Stimulated activated CD8-positive, alpha-beta memory T cell treated with anti-CD3 and anti-CD28 coated beads, Interleukin-15, amount 100 ng/mL, for 48 hours (primary cell): ENCODE data around the gene GPR146.

Experiments used
- DNase-seq, 2 donors: peaks; one replicate each; pipeline ENCODE4 v3.0.0-alpha.2; 2020; ENCODE audit warnings: low read depth in 2 of 2

GPR146 gene

DNA sequence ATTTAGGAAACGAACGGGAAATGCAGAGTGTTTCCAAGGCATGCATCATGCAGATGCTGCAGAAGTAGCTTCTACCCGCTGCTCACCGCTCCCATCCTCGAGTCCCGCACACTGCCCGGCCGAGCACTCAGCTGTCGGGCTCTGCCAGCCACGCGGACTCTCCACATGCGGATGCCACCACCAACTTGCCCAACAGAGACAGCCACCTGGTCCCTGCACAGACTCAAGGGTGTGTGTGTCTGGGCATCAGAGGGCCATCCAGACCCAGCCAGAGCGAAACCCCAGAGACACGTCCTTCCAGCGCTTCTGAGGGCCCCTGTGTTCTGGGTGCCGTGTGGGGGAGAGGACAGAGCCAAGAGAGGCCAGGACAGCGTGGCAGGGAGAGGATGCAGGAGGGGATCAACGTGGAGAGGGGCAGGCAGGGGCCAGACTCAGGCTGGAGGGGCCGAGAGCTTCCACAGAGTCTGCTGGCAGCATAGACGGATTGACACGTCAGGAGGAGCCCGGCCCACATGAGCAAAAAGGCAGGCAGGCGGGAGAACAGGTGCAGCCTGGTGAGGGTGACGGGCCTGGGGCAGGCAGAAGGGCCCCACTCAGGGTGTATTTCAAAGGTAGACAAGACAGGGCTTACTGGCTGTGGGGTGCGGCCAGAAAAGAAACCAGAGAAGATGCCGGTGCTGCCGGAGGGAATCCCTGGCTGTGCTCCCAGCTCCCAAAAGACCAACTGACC is 61.9 kb downstream of the GPR146 start:
- DNase-seq: no peak

DNA sequence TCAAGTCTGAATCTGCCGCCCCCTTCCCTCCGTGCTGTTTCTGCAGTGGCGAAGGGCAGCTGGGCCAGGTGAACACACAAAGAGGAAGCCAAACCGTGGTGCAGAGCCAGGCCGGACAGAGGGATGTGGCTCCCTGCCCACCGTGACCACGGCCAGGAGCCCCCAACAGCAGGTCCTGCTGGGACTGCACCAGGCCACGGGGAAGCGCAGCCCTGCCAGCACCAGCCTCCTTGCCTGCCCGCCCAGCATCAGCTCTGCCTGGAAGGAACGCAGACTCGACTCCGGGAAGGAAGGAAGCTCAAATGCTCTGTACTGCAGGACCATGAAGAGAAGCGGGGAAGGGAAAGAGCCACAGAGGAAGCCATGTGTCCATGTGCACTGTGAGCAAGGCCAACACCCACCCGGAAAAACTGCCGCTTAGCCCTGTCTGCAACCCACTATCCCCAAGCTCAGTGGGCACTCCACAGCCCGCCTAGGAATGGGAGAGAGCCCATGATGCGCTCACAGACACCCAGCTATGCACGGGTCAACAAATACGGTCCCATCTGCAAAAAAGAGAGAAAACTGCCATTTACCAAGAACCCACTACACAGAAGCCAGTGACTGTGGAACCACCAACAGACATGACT is 62.6 kb downstream of the GPR146 start:
- no peak for DNase-seq

DNA sequence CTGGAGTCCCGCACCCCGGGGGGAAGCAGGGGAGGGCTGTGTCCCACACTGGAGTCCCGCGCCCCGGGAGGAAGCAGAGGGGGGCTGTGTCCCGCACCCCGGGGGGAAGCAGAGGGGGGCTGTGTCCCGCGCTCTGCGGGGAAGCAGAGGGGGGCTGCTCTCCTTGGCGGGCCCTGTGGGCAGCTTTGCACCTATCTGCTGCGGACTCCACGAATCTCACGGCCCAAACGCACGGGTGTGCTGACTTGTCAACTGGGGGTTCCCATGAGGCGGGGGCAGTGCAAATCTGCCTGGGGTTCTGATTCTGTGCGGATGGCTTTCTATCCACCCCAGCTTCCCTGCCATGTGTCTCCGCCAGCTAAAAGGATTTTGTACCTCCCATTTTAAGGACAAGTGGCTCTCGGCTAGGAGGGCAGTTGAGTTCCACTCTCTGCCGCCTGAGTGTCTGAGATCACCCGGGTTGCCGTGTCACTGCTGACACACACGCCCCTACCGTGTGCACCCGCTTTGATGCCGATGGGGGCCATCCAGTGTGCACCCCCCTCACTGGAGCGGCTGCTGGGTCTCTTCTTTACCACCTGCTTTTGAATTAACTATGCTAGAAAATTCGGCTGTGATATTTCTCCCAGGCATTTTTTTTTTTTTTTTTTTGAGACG is 64.0 kb downstream of the GPR146 start:
- no peak for DNase-seq
